OCI-LY3 (cell line): Measurements from ENCODE around the gene RAP1GAP.

ENCODE experiments used
- EZH2phosphoT487 ChIP-seq: fragments of 200-600 bp; shearing (Covaris generic); IDR thresholded peaks from 2 replicates; pipeline ENCODE4 v1.6.1; 2018; ENCODE audit warnings: antibody characterized with exemption, mixed run types, low read depth
- TF ChIP-seq, protein P1 (sequence below): fragments of 200-600, 300-600 bp; sonication (generic); IDR thresholded peaks from 2 replicates; pipeline ENCODE4 v1.5.1; 2014; ENCODE audit warnings: antibody characterized with exemption, low read length, low read depth

DNA sequence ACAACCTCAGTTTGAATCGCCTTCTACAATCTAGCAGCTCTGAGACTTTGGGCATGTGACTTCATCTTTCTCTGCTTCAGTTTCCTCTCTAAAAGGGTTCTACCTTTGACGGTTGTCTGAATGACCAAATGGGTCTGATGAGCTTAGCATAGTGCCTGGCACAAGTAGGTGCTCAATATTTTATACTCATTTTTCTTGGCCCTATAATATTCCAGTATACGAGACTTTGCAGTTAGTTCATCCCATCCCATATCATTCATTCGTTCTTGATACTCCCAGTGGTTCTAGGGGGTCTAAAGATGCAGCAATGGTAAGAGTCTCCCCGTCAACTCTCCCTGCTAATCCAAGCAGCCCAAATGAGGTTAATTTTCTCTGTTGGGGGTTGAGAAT, 92.4 kb downstream of the RAP1GAP start:
- TF ChIP-seq, protein P1, sequence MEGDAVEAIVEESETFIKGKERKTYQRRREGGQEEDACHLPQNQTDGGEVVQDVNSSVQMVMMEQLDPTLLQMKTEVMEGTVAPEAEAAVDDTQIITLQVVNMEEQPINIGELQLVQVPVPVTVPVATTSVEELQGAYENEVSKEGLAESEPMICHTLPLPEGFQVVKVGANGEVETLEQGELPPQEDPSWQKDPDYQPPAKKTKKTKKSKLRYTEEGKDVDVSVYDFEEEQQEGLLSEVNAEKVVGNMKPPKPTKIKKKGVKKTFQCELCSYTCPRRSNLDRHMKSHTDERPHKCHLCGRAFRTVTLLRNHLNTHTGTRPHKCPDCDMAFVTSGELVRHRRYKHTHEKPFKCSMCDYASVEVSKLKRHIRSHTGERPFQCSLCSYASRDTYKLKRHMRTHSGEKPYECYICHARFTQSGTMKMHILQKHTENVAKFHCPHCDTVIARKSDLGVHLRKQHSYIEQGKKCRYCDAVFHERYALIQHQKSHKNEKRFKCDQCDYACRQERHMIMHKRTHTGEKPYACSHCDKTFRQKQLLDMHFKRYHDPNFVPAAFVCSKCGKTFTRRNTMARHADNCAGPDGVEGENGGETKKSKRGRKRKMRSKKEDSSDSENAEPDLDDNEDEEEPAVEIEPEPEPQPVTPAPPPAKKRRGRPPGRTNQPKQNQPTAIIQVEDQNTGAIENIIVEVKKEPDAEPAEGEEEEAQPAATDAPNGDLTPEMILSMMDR, result no peak
- TF ChIP-seq EZH2phosphoT487, result no peak
